Upper lobe of right lung (tissue), 1 donor: ENCODE measurements around the gene SYNDIG1. TPM values are rescaled to one million over a fixed set of nuclear protein-coding genes. Genes with fewer than 3 reads are reported as not detected.

ENCODE experiments used
- ATAC-seq: fragments of 200-7000 bp; cut with Tn5 transposase; one replicate; pipeline ENCODE4 v1.9.1; 2020; ENCODE audit warnings: mild to moderate bottlenecking, moderate library complexity
- DNase-seq: peaks from one replicate; pipeline ENCODE4 v3.0.0-alpha.2; 2020
- H3K27ac ChIP-seq: fragments of 200-600 bp; one replicate; pipeline ENCODE4 v1.8.0; 2022
- H3K27me3 ChIP-seq: fragments of 200-600 bp; one replicate; pipeline ENCODE4 v1.8.0; 2022; ENCODE audit warnings: mild to moderate bottlenecking
- H3K36me3 ChIP-seq: fragments of 200-600 bp; one replicate; pipeline ENCODE4 v1.8.0; 2022
- H3K4me1 ChIP-seq: fragments of 200-600 bp; one replicate; pipeline ENCODE4 v1.8.0; 2022
- H3K4me3 ChIP-seq: fragments of 200-600 bp; one replicate; pipeline ENCODE4 v1.8.0; 2022; ENCODE audit warnings: mild to moderate bottlenecking
- H3K9me3 ChIP-seq: fragments of 200-600 bp; one replicate; pipeline ENCODE4 v1.8.0; 2022
- CTCF ChIP-seq: fragments of 200-600 bp; IDR thresholded peaks from one replicate; pipeline ENCODE4 v1.8.0; 2022; ENCODE audit warnings: antibody characterized with exemption
- intact Hi-C: fragments of 100-400 bp; cut with DNase I; formaldehyde crosslinking; loops from one replicate; pipeline ENCODE4 v1.11.0; 2022
- total RNA-seq: library from RNA; stranded (reverse); fragmentation: NEBNext Ultra II Directional; extraction: Animal tissue kit (Norgen Biotek cat#: 25700); gene quantifications from one replicate; pipeline ENCODE4 v1.2.1, GENCODE V29; 2021
- donor health status: DM: no; HTN: yes; CAD: no; lungs with severe emphysema.

SYNDIG1 gene
- total RNA-seq, 1 donor from 2014 or later: not detected

- DNase-seq (no peak), ATAC-seq (no peak)
- Histone ChIP-seq H3K9me3 (no peaks in the 10 kb centered on the region), H3K4me3 (no peak overlapping the region), H3K27me3 (peaks cover 9% of the 10 kb centered on the region), H3K27ac (no peak overlapping the region), H3K36me3 (no peaks in the 10 kb centered on the region), H3K4me1 (no peaks in the 10 kb centered on the region)
- intact Hi-C loops: no loop called here
- no peak for TF ChIP-seq CTCF
Observed at GRCh38 chr20:24481173-24481572, 11.7 kb downstream of the SYNDIG1 start.

GRCh38 chr20:24483435-24484080 is 14.1 kb downstream of the SYNDIG1 start:
- H3K4me3 ChIP-seq: no peak overlapping the region
- no peak for TF ChIP-seq CTCF
- DNase-seq: no peak
- H3K27me3 ChIP-seq: no peaks in the 10 kb centered on the region
- no peak overlapping the region for H3K27ac ChIP-seq
- no peaks in the 10 kb centered on the region for H3K4me1 ChIP-seq
- no peaks in the 10 kb centered on the region for H3K9me3 ChIP-seq
- H3K36me3 ChIP-seq: no peaks in the 10 kb centered on the region
- ATAC-seq: no peak
- intact Hi-C loops: no loop called here

GRCh38 chr20:24484081-24484450 is 14.6 kb downstream of the SYNDIG1 start:
- Histone ChIP-seq H3K9me3 (no peaks in the 10 kb centered on the region), H3K36me3 (no peaks in the 10 kb centered on the region), H3K27me3 (no peaks in the 10 kb centered on the region), H3K4me1 (no peaks in the 10 kb centered on the region), H3K27ac (no peak overlapping the region), H3K4me3 (no peak overlapping the region)
- TF ChIP-seq CTCF: no peak
- intact Hi-C loops: no loop called here
- ATAC-seq (no peak), DNase-seq (no peak)

GRCh38 chr20:24485981-24486380 is 16.6 kb downstream of the SYNDIG1 start:
- Histone ChIP-seq H3K36me3 (no peaks in the 10 kb centered on the region), H3K9me3 (no peaks in the 10 kb centered on the region), H3K4me1 (no peaks in the 10 kb centered on the region), H3K27me3 (no peaks in the 10 kb centered on the region), H3K4me3 (no peak overlapping the region), H3K27ac (no peak overlapping the region)
- DNase-seq (no peak), ATAC-seq (no peak)
- no peak for TF ChIP-seq CTCF
- intact Hi-C loops: no loop called here

- intact Hi-C loops: no loop called here
- no peak for ATAC-seq
Observed at GRCh38 chr20:24487240-24487639, 17.8 kb downstream of the SYNDIG1 start.

More at GRCh38 chr20:24487240-24487639, 17.8 kb downstream of the SYNDIG1 start:
- no peak for DNase-seq
- Histone ChIP-seq H3K27me3 (no peaks in the 10 kb centered on the region), H3K4me1 (no peaks in the 10 kb centered on the region), H3K27ac (no peak overlapping the region), H3K9me3 (no peaks in the 10 kb centered on the region), H3K4me3 (no peak overlapping the region), H3K36me3 (no peaks in the 10 kb centered on the region)
- no peak for TF ChIP-seq CTCF
